ENCODE data around the gene BAMBI.

The BAMBI gene

DNA sequence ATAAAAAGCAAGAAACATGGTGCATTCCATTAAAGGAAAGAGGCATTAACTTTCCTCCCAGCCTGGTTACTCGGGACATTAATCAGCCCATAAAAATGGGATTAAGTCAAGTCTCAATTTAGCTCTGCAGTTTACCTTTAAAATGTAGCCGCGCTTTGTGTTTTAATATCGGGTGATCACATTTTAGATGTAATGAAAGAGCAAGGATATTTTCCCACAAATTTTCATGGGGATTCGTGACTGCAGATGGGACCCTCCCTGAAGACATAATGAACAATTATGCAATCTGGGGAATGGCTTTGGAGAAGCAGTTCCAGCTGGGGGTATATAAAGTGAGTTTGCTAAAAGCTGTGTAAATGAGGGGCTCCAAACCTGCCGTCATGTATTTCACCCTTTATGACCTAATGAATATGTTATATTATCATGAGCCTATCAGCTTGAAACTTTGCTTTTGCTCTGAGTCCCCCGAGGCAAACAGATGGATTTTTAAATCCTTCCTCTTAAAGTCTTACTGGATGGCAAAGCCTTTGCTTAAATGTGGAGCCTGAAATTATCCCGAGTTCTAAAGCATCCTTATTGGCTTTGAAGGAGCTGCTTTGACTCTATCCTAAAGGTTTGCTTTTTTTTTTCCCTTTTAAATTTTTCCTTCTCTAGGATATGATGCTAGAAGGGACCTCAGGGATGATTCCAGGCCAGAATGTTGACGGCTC, 31.8 kb downstream of the BAMBI start:
- no peak for DNase-seq

DNA sequence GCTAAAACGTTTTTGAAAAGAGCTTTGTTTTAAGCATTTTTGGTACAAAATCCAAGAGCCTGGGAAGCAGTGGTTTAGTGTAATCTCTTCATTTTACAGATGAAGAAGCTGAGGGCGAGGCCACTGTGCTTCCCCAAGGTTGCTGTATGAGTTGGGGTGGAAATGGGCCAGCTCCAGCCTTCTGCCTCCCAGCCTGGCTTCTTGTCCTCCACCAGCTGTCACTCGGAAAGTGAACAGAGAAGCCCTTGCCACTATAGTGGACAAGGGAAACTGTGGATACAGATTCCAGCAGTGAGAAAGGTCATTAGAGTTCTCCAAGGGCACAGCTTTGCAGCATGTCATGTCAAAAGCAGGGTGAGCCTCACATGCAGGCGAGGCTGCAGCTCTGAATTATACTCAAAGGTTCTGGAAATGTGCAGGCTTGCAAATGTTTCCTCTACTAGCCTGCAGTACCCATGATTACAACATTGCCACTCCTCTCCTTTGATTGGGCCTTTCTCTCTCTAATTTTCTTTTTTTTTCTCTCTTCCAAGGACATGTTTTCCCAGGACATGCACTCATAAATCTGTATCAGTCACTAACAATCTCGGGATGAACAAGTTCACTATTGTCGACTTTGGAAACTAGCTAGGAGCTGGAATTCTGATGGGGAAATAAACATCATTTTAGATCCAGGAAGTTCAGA, 33.0 kb downstream of the BAMBI start:
- DNase-seq, result no peak

- DNase-seq, result no peak
Measured at GRCh38 chr10:28711041-28711440, 33.7 kb downstream of the BAMBI start.

- no peak for DNase-seq
Measured at GRCh38 chr10:28711776-28712175, 34.5 kb downstream of the BAMBI start.

- no peak for DNase-seq
Measured at GRCh38 chr10:28713626-28714352, 36.5 kb downstream of the BAMBI start.

- no peak for DNase-seq
Measured at GRCh38 chr10:28714401-28715053, 37.2 kb downstream of the BAMBI start.

GRCh38 chr10:28715246-28715645, 37.9 kb downstream of the BAMBI start:
- no peak for DNase-seq

DNA sequence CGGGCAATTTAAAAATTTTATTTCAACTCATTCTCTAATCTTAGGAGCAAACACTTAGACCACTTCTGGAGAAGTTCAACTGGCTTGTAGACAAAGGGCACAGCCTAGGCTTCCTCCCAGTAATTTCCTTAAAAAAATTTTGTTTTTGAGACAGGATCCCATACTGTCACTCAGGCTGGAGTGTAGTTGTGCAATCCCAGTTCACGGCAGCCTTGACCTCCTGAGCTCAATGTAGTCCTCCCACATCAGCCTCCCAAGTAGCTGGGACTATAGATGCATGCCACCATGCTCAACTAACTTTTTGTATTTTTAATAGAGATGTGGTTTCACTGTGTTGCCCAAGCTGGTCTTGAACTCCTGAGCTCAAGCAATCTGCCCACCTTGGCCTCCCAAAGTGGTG, 38.4 kb downstream of the BAMBI start:
- DNase-seq, result no peak

DNA sequence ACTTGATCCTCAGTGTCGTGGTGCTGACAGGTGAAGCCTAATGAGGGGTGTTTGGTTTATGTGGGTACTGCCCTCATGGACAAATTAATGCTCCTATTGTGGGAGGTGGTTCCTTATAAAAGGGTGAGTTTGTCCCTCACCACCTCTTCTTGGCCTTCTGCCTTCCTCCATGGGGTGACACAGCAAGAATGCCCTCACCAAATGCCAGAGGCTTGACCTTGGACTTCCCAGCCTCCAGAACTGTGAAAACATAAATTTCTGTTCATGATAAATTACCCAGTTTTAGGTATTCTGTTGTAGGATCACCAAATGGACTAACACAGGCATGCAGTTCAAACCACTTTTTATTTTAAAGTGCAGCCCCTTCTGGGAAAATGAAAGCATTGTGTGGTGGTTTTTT, 39.4 kb downstream of the BAMBI start:
- no peak for DNase-seq

GRCh38 chr10:28717656-28718201, 40.4 kb downstream of the BAMBI start:
- DNase-seq, result no peak

GRCh38 chr10:28719789-28720436, 42.6 kb downstream of the BAMBI start:
- DNase-seq, result no peak

DNA sequence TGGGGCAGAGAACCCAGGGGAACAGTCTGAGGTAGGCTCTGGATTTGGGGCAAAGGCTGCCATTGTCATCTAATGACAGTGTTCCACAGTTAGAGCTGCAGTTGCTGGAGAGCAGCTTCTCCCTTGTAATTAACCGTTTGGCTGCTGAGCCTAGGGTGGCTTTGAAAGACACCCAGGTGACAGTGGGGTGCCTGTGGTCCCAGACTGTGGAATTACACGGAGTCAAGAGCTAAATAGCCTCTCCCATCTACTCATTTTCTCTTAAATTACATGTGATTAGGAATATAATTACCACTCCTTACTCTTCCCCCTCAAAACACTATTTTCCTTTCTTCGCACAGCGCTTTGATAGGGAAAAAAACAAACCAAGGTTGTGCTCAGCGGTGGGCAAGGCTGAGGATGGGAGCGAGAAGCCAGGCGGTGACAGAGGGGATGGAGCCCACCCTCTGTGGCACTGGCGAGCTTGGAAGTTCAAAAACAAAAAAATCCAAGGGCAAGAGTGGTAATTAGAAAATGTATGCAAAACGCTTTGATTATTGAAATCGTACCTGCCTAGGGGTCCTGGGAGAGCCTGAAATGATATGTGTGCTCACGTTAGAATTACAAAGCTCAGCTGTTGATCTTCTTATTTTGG, 44.1 kb downstream of the BAMBI start:
- no peak for DNase-seq

GRCh38 chr10:28722065-28722803, 44.9 kb downstream of the BAMBI start:
- no peak for DNase-seq

GRCh38 chr10:28728366-28728765, 51.0 kb downstream of the BAMBI start:
- DNase-seq, result no peak

GRCh38 chr10:28730031-28730778, 52.9 kb downstream of the BAMBI start:
- no peak for DNase-seq

GRCh38 chr10:28732091-28732490, 54.8 kb downstream of the BAMBI start:
- DNase-seq, result no peak

All from NCI-H187 treated with DMSO at 0.1 percent for 48 hours (cell line).